ENCODE results near the gene KIF24.

Gene KIF24, protein sequence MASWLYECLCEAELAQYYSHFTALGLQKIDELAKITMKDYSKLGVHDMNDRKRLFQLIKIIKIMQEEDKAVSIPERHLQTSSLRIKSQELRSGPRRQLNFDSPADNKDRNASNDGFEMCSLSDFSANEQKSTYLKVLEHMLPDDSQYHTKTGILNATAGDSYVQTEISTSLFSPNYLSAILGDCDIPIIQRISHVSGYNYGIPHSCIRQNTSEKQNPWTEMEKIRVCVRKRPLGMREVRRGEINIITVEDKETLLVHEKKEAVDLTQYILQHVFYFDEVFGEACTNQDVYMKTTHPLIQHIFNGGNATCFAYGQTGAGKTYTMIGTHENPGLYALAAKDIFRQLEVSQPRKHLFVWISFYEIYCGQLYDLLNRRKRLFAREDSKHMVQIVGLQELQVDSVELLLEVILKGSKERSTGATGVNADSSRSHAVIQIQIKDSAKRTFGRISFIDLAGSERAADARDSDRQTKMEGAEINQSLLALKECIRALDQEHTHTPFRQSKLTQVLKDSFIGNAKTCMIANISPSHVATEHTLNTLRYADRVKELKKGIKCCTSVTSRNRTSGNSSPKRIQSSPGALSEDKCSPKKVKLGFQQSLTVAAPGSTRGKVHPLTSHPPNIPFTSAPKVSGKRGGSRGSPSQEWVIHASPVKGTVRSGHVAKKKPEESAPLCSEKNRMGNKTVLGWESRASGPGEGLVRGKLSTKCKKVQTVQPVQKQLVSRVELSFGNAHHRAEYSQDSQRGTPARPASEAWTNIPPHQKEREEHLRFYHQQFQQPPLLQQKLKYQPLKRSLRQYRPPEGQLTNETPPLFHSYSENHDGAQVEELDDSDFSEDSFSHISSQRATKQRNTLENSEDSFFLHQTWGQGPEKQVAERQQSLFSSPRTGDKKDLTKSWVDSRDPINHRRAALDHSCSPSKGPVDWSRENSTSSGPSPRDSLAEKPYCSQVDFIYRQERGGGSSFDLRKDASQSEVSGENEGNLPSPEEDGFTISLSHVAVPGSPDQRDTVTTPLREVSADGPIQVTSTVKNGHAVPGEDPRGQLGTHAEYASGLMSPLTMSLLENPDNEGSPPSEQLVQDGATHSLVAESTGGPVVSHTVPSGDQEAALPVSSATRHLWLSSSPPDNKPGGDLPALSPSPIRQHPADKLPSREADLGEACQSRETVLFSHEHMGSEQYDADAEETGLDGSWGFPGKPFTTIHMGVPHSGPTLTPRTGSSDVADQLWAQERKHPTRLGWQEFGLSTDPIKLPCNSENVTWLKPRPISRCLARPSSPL (N-terminal part only)

DNA sequence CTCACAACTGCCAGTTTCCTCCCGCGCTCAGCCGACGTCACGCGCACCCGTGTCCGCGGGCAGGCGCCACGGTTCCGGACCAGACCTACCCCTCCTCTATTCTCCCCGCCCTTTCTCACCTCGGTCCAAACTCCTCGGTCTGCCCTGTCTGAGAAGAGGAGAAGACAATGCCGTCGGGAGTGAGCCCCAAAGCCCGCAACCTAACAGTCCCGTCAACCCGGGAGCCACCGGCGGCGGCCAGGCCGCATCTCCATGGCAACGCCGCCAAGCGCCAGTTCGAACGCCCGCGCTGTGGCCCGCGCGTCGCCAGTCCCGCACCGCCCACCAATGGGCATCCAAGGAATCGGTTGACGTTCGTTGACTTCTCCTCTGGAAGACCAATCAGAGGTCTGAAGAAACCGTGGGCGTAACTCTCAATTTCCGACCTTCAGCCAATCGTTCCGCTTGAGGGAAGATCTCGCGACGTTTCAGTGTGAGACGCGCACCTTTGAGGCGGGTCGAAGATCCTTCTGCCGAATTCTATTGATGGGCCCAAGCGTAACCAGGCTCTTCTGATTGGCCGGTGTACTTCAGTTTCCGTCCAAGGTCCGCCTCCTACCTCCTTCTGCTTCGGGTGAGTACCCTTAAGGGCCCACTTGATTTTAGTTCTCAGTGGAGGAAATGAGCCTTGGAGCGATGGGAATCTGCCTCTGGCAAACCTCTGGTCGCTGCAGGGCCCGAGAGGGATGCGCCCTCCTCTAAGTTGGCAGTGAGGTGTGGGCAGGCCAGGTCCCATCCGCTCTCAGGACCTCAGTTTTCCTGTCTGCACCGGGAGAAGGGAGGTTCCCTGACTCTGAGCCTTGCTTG, at the start of gene KIF24, which contains the start of gene NUDT2:
KIF24 (minus strand) TSS at position 282 of the 846 bp plus-strand sequence. CDS start 17,922 bp downstream, outside the sequence.
NUDT2 (plus strand) TSS at position 583 of the 846 bp plus-strand sequence. CDS start 9,471 bp downstream, outside the sequence.
- peaks cover 16 to 26% of the 10 kb centered on the region in 2 donors for H3K4me1 Mint-ChIP-seq
- H3K4me3 Mint-ChIP-seq, result peak within 1 kb of the TSS; percentile 94 to 95
- DNase-seq, result peak; percentile 97
- peak; percentile 95 to 96 for ATAC-seq (replicated peaks)
- H3K36me3 Mint-ChIP-seq, result peaks cover 0 to 2% of the 10 kb centered on the region in 2 donors
- H3K27ac Mint-ChIP-seq, result peak within 1 kb of the TSS; percentile 99
- no peaks in the 10 kb centered on the region for H3K27me3 Mint-ChIP-seq
- H3K9me3 Mint-ChIP-seq, result no peaks in the 10 kb centered on the region

DNA sequence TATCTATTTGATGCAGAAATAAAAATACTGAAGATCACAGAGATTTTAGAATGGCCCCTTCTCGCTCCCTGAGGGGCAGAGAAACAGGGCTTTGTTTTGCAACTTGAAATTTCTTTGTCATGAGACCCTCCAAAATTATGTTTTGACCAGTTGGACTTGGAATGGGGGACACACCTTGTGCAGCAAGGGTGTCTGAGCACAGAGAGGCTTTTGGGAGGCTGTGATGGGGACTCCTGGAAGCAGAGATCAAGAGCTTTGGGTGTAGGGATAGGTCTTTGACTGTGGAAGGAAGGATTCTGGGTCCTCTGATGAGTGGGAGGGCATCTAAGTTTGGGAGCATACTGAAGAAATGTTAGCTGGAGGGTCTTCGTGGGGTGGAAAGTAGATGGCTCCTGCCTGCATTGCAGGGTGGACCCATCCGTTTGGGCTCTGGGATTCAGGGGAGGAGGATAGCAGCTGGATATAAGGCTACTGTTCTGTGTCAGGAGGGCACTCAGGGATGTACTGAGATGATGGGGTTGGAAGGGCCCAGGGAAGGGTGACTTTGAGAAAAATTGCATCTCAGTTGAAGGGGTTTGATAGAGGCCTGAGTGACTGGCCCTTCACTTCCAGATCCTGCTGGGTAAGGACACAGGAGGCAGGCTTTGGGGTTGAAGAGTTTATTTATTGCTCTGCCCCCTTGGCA, 49.5 kb upstream of the KIF24 start:
- H3K27ac Mint-ChIP-seq, result no peak overlapping the region
- H3K36me3 Mint-ChIP-seq, result no peaks in the 10 kb centered on the region
- H3K4me1 Mint-ChIP-seq, result peaks cover 25 to 38% of the 10 kb centered on the region in 2 donors
- DNase-seq (no peak), ATAC-seq (replicated peaks) (no peak)
- H3K27me3 Mint-ChIP-seq, result peaks cover 7 to 9% of the 10 kb centered on the region in 2 donors
- no peak overlapping the region for H3K4me3 Mint-ChIP-seq
- no peaks in the 10 kb centered on the region for H3K9me3 Mint-ChIP-seq

DNA sequence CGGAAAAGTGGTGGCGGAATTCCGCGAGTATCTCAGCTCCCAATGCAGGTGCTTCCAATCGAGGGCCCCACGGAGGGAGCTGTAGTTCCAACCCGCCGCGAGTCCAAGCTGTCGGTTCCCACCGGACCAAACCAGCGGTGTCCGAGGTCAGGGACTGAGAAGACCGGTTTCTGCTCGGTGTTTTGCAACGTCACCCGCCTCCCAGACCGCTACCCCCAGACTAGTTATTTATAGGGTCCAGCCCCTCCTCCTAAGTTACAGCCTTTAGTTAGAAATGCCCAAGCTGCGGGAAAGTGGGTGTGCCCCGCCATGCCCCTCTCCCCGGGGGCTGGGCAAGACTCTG, 48.3 kb upstream of the KIF24 start:
- Mint-ChIP-seq H3K36me3 (no peaks in the 10 kb centered on the region), H3K9me3 (no peaks in the 10 kb centered on the region), H3K4me1 (peaks cover 25 to 32% of the 10 kb centered on the region in 2 donors), H3K27ac (no peak overlapping the region), H3K27me3 (peaks cover 7 to 9% of the 10 kb centered on the region in 2 donors), H3K4me3 (peak overlapping the region; percentile 84 to 89)
- ATAC-seq (replicated peaks) (no peak), DNase-seq (no peak)

DNA sequence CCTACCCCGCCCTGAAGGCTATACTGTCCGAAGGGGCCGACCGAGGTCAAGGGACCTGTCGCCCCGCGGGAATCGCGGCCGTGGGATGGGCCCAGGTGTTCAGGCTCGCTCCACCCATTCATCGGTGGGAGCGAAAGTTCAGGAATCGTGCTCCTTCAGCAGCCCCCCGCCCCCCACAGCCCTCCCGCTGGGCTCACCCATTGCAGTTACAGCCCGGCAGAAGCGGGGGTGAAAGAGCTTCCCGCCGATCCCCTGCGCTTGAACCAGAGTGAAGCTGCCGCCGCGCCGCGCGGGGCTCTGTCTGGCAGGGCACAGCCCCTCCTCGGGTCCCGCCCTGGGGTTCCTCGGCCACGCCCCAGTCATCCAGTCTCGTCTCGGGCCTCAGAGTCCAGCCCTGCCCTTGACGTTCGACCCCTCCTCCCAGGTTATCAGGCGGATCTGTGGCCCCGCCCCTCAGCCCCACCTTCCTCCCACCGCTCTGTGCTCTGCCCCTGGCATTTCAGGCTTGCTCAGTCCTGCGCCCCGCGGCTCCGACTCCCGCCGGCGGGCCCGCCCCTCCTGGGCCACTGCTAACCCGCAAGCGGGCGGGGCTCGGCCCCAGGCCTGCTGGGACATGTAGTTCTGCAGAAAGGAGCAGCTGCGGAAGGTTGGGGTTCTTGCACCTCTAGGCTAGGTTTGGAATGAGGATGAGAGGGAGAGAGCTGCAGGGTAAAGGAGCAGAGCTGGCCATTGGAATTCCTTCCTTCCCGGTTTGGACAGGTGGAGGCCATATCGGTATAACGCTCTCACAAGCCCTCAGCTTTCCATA, 47.7 kb upstream of the KIF24 start, which contains the start of gene MYORG:
MYORG (minus strand) TSS at position 303 of the 808 bp plus-strand sequence. CDS start 3,955 bp downstream, outside the sequence.
- DNase-seq, result peak; percentile 97
- Mint-ChIP-seq H3K4me1 (peaks cover 25 to 32% of the 10 kb centered on the region in 2 donors), H3K27ac (no peak within 1 kb of the TSS), H3K9me3 (no peaks in the 10 kb centered on the region), H3K27me3 (peaks cover 7 to 9% of the 10 kb centered on the region in 2 donors), H3K4me3 (peak within 1 kb of the TSS; percentile 84 to 89), H3K36me3 (no peaks in the 10 kb centered on the region)
- peak; percentile 86 to 89 for ATAC-seq (replicated peaks)

DNA sequence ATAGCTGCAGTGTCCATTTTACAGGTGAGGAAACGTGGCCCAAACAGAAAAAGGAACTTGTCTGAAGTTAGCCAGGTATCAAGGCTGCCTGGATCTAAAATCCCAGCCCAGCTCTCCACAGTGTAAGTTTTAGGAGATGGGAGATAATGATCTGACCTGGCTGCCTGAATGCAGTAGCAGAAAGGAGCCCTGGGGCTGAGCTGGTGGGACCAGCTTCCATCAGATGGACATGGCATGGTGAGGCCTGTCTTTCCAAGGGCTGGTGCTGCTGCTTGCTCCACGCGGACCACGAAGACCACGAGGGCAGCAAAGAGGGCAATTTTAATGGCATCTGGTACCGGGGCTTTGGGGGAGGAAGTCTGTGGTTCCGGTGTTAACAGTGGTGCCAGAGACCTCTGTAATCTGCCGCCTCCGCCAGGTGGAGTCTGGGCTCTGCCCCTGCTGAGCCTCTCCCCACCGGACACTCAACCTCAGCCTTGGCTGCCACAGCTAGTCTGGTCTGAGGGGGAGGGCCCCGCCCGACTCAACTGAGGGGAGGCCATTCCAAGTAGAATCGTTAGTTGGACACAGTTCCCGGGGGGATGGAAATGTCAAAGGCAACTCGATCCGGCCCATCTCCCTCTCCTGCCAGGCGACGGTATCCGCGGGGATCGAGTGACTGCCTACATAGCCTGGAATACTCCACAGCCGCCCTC, 47.0 kb upstream of the KIF24 start:
- peaks cover 19 to 27% of the 10 kb centered on the region in 2 donors for H3K4me1 Mint-ChIP-seq
- peaks cover 3% of the 10 kb centered on the region in 2 donors for H3K36me3 Mint-ChIP-seq
- peaks cover 0 to 3% of the 10 kb centered on the region in 2 donors for H3K9me3 Mint-ChIP-seq
- ATAC-seq (replicated peaks) (peak; percentile 25 to 30), DNase-seq (no peak)
- H3K27me3 Mint-ChIP-seq, result peaks cover 1 to 3% of the 10 kb centered on the region in 2 donors
- H3K4me3 Mint-ChIP-seq, result peak overlapping the region; percentile 84 to 89
- no peak overlapping the region for H3K27ac Mint-ChIP-seq

DNA sequence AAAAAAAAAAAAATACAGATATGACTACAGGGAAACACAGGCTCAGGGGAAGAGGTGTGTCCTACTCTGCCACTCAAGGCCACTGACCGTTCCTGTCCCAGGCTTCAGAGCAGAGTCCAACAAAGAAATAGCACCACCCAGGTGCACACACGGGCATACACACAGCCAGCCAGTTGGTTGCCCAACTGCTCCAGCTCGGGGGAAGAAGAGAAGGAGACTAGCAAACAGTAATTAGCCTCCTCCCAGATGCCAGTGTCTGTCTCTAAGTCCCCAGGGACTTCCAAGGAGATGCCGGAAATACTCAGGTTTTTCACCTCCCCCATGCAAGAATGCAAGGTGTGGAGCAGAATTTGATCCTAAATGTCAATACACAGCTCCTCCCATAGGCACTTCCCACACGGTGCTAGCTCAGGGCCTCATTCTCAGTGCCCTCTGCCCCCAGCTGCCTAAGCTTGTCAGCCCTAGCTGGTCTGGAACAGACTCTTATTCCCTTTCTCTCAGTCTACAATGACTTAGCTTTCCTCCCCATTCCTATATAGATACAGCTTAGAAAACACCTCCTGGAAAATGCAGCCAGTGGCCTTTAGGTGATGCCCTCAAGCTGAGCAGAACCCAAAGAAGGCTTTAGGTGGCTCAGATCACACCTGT, 46.0 kb upstream of the KIF24 start:
- DNase-seq, result no peak

DNA sequence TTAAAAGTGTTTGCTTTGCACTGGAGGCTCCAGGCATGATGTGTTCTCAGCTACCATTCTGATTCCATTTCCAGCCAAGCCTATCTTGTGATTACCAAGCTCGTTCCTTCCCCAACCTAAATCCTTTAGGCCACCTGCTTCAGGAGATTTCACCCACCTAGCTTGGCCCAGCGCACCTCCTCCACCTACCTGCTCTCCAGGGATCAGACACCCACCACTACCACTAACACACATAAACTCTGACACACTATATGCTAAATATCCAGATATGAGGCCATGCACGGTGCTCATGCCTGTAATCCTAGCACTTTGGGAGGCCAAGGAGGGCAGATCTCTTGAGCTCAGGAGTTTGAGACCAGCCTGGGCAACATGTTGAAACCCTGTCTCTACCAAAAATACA, 45.3 kb upstream of the KIF24 start:
- peaks cover 0 to 4% of the 10 kb centered on the region in 2 donors for H3K9me3 Mint-ChIP-seq

More for the DNA sequence above, 46.0 kb upstream of the KIF24 start:
- Mint-ChIP-seq H3K27ac (no peak overlapping the region), H3K4me1 (peaks cover 14 to 18% of the 10 kb centered on the region in 2 donors), H3K9me3 (peaks cover 0 to 4% of the 10 kb centered on the region in 2 donors), H3K36me3 (peaks cover 3 to 5% of the 10 kb centered on the region in 2 donors), H3K27me3 (no peaks in the 10 kb centered on the region), H3K4me3 (no peak overlapping the region)
- ATAC-seq (replicated peaks), result no peak

DNA sequence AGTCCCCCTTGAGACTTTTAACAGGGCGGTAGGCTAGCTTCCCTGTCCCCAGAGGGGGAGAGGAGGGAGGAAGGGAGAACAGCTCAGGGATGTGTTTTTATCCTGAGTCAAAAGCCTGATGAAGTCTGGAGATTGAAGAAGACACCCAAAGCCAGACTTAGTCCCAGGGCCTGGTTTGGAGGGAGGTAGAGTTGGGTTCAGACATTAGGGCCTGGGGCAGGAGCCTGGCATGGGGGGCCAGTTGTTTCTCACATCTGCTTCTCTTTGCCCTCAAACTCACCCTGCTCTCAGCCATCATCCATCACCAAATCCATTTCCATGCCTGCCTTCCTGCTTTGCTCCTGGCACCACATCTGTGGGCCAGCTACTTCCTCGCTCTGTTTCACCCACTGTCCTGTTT, 44.7 kb upstream of the KIF24 start:
- H3K4me1 Mint-ChIP-seq, result peaks cover 6 to 7% of the 10 kb centered on the region in 2 donors
- H3K9me3 Mint-ChIP-seq, result peaks cover 0 to 4% of the 10 kb centered on the region in 2 donors
- peaks cover 4 to 7% of the 10 kb centered on the region in 2 donors for H3K36me3 Mint-ChIP-seq
- no peak overlapping the region for H3K27ac Mint-ChIP-seq
- no peak for DNase-seq
- no peak overlapping the region for H3K4me3 Mint-ChIP-seq
- H3K27me3 Mint-ChIP-seq, result no peaks in the 10 kb centered on the region
- no peak for ATAC-seq (replicated peaks)

More for the DNA sequence above, 45.3 kb upstream of the KIF24 start:
- ATAC-seq (replicated peaks) (no peak), DNase-seq (no peak)
- Mint-ChIP-seq H3K4me3 (no peak overlapping the region), H3K36me3 (peaks cover 3 to 5% of the 10 kb centered on the region in 2 donors), H3K4me1 (peaks cover 9 to 11% of the 10 kb centered on the region in 2 donors), H3K27me3 (no peaks in the 10 kb centered on the region), H3K27ac (no peak overlapping the region)

DNA sequence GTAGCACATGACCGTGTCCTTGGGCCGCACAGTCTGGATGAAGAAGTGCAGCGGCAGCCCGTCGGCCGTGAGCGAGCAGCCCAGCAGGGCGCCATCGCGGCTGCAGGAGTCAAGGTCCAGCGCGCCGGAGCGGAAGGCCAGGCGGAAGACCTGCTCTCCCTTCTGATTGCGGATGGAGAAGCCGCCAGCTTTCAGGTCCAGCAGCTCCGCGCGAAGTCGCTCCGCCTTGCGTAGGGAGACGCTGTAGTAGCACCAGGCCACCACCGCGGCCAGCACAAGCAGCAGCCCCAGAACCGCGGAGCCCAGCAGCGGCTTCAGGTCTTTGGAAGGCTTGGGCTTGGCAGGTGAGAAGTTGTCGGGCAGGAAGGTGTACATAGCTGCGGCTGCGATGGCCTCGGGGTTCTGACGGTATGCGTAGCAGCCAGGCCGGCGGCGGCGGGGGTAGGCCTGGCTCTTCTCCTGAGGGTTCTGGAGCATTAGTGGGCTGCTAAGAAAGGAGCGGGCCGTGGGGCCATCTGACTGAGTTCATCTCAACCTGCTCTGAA, 43.5 kb upstream of the KIF24 start:
- Mint-ChIP-seq H3K27ac (no peak overlapping the region), H3K36me3 (peaks cover 13 to 16% of the 10 kb centered on the region in 2 donors), H3K4me3 (peak overlapping the region in 1 of 2 donors; percentile 2), H3K9me3 (peaks cover 0 to 7% of the 10 kb centered on the region in 2 donors), H3K4me1 (peaks cover 6 to 7% of the 10 kb centered on the region in 2 donors), H3K27me3 (no peaks in the 10 kb centered on the region)
- ATAC-seq (replicated peaks) (no peak), DNase-seq (no peak)

DNA sequence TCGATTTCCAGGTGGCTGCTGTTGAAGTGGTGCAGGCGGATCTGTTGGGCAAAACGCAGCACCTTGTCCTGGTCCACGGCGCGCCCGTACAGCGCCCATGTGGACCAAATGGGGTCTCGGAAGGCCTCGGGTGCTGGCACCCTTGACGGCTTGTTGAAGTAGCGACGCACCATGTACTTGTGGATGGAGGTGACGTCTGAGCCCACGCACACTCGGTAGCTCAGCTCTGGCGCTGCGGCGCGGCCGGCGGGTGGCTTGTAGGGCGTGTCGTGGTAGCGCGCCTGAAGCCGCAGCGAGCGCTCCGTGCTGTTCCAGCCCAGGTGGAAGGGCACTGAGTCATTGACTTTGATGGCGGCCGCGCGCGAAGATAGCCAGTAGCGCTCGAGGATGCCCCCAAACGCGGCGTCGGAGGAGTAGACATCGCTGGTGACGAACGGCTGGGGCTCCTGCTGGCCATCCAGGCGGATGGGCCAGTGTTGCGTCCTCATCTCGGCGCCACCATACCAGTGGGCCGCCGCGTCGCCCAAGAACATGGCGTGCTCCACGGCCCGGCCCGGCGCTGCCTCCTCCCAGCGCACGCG, 42.9 kb upstream of the KIF24 start:
- ATAC-seq (replicated peaks) (no peak), DNase-seq (no peak)
- peaks cover 4 to 8% of the 10 kb centered on the region in 2 donors for H3K9me3 Mint-ChIP-seq
- H3K4me1 Mint-ChIP-seq, result peaks cover 4 to 7% of the 10 kb centered on the region in 2 donors
- H3K36me3 Mint-ChIP-seq, result peaks cover 19% of the 10 kb centered on the region in 2 donors
- H3K4me3 Mint-ChIP-seq, result no peak overlapping the region
- H3K27me3 Mint-ChIP-seq, result no peaks in the 10 kb centered on the region
- no peak overlapping the region for H3K27ac Mint-ChIP-seq
